ENCODE measurements around the gene CRIM1. TPM values are rescaled to one million over a fixed set of nuclear protein-coding genes. Genes with fewer than 3 reads are reported as not detected.

CRIM1 gene
- total RNA-seq, 1 experiment from 2014 or later = 27.6 TPM

GRCh38 chr2:36478332-36478738 lies 122.8 kb downstream of the CRIM1 start:
- H2AK5ac ChIP-seq (ENCODE audit: insufficient read length, low read length) = no peak overlapping the region
- no peak overlapping the region for H3K56ac ChIP-seq (ENCODE audit: insufficient read length, low read depth, low read length)
- no peak overlapping the region for H3K9ac ChIP-seq (ENCODE audit: extremely low read depth, insufficient read length, low read length)
- Mint-ChIP-seq H3K4me3 (no peak overlapping the region), H3K4me1 (peaks cover 2 to 7% of the 10 kb centered on the region in 2 experiments; a peak in 1 of 4 replicates), H3K36me3 (ENCODE audit: insufficient read depth in 1 of 3, low read depth in 3 of 3) (peaks cover 49 to 86% (median 77%) of the 10 kb centered on the region in 3 experiments), H3K9me3 (peaks cover 14 to 20% of the 10 kb centered on the region in 2 experiments), H3K27ac (no peak overlapping the region), H3K27me3 (ENCODE audit: low read depth) (no peaks in the 10 kb centered on the region)
- no peak overlapping the region for H3K18ac ChIP-seq (ENCODE audit: insufficient read length, low read depth, low read length)
- H3K23ac ChIP-seq (ENCODE audit: insufficient read length, low read depth, low read length) = no peak overlapping the region
- no peak overlapping the region for H4K5ac ChIP-seq (ENCODE audit: insufficient read length, low read depth, low read length)
- H3T11ph ChIP-seq (ENCODE audit: low read length) = no peak overlapping the region
- H3K79me1 ChIP-seq (ENCODE audit: insufficient read depth, low read depth, low read length, poor library complexity, severe bottlenecking) = no peaks in the 10 kb centered on the region
- no peak overlapping the region for H2BK15ac ChIP-seq (ENCODE audit: low read depth, low read length)
- no peak overlapping the region for H2AFZ ChIP-seq (ENCODE audit: low read length)
- H3K14ac ChIP-seq (ENCODE audit: insufficient read depth, low read length) = no peak overlapping the region
- H4K8ac ChIP-seq (replicated peaks; ENCODE audit: insufficient read length, low read depth, low read length) = no peak overlapping the region
- no peak overlapping the region for H3K4me2 ChIP-seq (ENCODE audit: insufficient read depth, insufficient read length, low read length)
- no CpG with 5 or more reads among the region's 4 CpGs for WGBS (ENCODE audit: extremely low coverage, insufficient read length, low lambda C conversion rate)
- H2BK20ac ChIP-seq (ENCODE audit: low read depth, low read length, poor library complexity, severe bottlenecking) = no peak overlapping the region
- DNase-seq = no peak
- TF ChIP-seq CTCF (conservative IDR thresholded peaks at IDR 0.05) = no peak
- H3K4ac ChIP-seq (ENCODE audit: low read depth, low read length) = no peak overlapping the region
- H4K20me1 ChIP-seq (ENCODE audit: control insufficient read depth, insufficient read depth, insufficient read length) = no peaks in the 10 kb centered on the region
- no peaks in the 10 kb centered on the region for H3K27me3 ChIP-seq (ENCODE audit: insufficient read depth, low read length)
- no peaks in the 10 kb centered on the region for H3K23me2 ChIP-seq (ENCODE audit: insufficient read length, low read depth, low read length, poor library complexity, severe bottlenecking)
- H2BK120ac ChIP-seq (ENCODE audit: low read depth, low read length, poor library complexity, severe bottlenecking) = no peak overlapping the region
- H2BK5ac ChIP-seq (ENCODE audit: insufficient read length, low read length) = no peak overlapping the region
- H3K79me2 ChIP-seq (ENCODE audit: insufficient read depth, low read length) = no peaks in the 10 kb centered on the region
- H3K27ac ChIP-seq (ENCODE audit: insufficient read length, low read depth, low read length) = no peak overlapping the region
- peaks cover 4% of the 10 kb centered on the region for H3K9me3 ChIP-seq (ENCODE audit: control insufficient read depth, low read depth, low read length)
- no peak overlapping the region for H2BK12ac ChIP-seq (ENCODE audit: insufficient read length, low read depth, low read length)
- no peak overlapping the region for H4K91ac ChIP-seq (ENCODE audit: insufficient read length, low read depth, low read length)
- no peaks in the 10 kb centered on the region for H3K4me1 ChIP-seq (ENCODE audit: insufficient read depth, low read length)
